SKM-1 treated with dmso at 0.1 percent for 144 hours (cell line): Measurements from ENCODE around the gene AP1S3.
A peak's percentile ranks its signal among the peaks of the same experiment; 100 is the strongest.
"Not testable (repeated sequence)": the region's sequence is repeated elsewhere in the genome, so short reads cannot be mapped to it uniquely, and the experiment has no call there.

Experiments
- DNase-seq: peaks from one replicate; lab custom pipeline; 2025; ENCODE audit not compliant: unreplicated experiment; lab: John Stamatoyannopoulos, UW

AP1S3 gene

GRCh38 chr2:223805008-223805407 lies 32.4 kb downstream of the AP1S3 start:
- no peak for DNase-seq

DNA sequence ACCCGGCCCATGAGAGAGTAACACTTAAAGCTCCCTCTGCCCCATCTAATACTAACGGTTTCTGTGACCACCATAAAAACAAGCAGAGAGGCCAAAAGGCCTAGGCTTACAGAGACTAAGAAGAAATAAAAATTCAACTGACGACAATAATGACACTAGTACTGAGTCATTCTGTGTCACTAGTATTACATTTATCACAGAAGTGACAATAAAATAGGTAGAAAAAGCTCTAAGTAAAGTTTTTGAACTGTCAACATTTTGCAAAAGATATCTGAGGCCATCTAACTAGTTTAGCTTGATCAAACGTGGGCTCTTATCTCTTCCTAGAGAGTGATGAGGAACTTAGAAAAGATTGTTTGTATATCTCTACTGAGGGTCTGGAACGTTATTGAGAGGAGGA lies 35.6 kb downstream of the AP1S3 start:
- DNase-seq = no peak

DNA sequence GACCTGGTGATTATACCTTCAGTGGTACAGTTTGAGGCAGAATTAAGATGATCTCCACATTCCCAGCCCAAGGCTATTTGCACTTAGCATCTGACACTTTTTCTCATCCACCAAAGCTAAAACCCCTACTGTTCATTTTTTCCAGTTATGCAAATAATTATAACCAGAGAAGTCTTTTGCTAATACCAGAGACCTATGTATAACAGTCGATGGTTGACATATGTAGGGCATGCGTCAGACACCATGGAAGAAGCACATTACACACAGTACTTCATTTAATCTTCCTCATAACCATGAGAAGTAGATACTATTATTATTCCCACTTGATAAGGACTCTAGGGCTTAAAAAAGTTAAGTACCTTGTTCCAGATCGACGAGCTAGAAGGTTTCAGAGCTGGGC lies 36.5 kb downstream of the AP1S3 start:
- no peak for DNase-seq

- peak; percentile 22 for DNase-seq
Observed at GRCh38 chr2:223797811-223798721, 39.3 kb downstream of the AP1S3 start.

GRCh38 chr2:223797037-223797436 lies 40.3 kb downstream of the AP1S3 start:
- DNase-seq = no peak

GRCh38 chr2:223789423-223789822 lies 48.0 kb downstream of the AP1S3 start:
- no peak for DNase-seq

GRCh38 chr2:223788826-223789225 lies 48.6 kb downstream of the AP1S3 start:
- no peak for DNase-seq

- DNase-seq = not testable (repeated sequence)
Observed at GRCh38 chr2:223788106-223788505, 49.3 kb downstream of the AP1S3 start.

- no peak for DNase-seq
Observed at GRCh38 chr2:223787358-223787757, 50.0 kb downstream of the AP1S3 start.

DNA sequence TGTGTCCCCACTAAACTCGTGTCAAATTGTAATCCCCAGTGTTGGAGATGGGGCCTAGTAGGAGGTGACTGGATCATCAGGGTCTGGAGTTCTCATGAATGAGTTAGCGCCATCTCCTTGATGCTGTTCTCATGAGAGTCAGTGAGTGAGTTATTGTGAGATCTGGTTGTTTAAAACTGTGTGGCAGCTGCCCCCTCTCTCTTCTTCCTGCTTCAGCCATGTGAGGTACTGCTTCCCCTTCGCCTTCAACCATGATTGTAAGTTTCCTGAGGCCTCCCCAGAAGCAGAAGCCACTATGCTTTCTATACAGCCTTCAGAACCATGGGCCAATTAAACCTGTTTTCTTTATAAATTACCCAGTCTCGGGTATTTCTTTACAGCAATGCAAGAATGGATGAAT lies 50.4 kb downstream of the AP1S3 start:
- no peak for DNase-seq

DNA sequence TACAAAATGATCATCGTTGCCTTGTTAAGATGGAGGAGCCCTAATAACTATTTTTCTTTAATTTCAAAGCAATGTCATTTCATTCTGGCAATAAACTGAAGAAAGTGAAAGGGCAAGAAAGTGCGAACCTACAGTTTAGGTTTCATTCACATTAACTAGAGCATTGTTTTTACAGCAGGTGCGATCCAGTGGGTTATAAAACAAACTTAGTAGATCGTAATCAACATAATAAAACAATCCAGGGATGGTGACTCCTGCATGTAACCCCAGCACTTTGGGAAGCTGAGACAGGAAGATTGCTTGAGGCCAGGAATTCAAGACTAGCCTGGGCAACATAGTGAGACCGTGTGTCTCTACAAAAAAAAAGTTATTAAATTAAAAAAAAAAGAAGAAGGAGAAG lies 51.1 kb downstream of the AP1S3 start:
- no peak for DNase-seq

DNA sequence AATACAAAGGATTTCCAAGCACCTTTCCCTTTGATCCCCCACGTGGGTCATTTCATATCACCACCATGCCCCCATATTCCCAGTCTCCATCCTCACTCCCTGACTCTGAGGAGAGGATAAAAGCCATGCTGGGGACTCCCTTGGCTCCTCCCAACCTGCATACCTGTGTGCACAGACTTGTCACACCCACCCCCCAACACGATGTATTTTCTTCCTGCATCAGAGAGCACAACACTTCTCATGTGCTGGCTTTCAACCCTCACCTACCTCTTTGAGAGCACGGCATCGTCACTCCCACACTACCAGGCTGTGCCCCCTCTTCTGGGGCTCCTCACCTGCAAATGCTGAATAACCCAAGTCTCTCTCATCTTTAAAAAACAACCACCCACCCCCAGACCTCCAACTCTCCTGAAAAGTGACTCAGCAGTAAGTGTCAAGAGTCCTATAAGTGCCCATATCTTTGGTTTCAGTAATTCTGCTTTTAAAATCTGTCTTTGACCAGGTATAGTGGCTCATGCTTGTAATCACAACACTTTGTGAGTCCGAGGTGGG lies 53.1 kb downstream of the AP1S3 start:
- no peak for DNase-seq

DNA sequence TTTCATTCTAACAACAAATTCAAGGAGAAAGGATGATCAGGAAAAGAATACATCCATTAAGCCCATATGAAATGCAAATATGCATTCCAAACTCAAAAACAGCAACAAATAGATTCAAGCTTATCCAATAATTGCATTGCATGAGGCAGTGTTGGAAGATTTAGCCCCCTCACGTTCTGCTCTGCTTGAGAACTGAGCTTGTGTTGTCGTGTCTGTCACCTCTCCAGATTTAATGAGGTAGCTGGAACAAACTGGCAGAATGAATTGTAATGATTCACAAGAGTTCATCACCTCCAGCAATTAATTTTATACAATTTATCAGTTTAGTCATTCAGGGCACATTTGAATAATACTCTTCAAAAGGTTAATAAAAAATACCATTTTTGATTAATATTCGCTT lies 54.8 kb downstream of the AP1S3 start:
- no peak for DNase-seq

- DNase-seq = no peak
Observed at GRCh38 chr2:223781560-223781959, 55.8 kb downstream of the AP1S3 start.

DNA sequence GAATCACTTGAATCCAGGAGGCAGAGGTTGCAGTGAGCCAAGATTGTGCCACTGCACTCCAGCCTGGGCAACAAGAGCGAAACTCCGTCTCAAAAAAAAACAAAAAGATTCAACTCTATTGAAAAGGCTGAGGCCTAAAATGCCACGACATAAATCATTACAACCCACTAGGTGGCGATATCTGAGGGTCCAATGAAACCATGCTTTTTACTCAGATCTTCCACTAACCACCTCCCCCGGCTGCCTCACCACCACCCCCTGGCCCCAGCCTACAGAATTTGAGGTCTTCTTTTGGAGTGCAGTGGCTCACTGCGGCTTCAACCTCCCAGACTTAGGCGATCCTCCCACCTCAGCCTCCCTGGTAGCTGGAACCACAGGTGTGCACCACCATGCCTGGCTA lies 57.5 kb downstream of the AP1S3 start:
- peak; percentile 47 for DNase-seq

- no peak for DNase-seq
Observed at GRCh38 chr2:223774193-223774592, 63.2 kb downstream of the AP1S3 start.

DNA sequence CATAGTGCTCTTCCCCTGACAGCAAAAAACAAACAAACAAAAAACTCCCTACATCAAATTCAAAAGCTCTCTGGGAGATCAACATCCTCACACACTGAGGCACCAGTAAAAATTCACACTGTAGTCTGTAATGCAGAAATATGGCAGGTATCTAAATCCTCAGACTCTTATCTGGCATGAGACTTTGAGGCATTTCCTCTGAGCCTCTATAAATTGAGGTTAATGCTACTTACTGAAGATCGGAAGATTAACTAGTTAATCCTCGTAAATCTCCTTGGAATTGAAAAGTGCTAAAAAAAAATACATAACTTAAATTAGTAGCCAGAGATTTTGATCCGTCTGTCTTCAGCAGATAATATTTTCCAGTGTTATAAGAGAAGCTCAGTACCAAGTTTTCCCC lies 65.0 kb downstream of the AP1S3 start:
- no peak for DNase-seq

GRCh38 chr2:223771475-223771874 lies 65.9 kb downstream of the AP1S3 start:
- DNase-seq = no peak

DNA sequence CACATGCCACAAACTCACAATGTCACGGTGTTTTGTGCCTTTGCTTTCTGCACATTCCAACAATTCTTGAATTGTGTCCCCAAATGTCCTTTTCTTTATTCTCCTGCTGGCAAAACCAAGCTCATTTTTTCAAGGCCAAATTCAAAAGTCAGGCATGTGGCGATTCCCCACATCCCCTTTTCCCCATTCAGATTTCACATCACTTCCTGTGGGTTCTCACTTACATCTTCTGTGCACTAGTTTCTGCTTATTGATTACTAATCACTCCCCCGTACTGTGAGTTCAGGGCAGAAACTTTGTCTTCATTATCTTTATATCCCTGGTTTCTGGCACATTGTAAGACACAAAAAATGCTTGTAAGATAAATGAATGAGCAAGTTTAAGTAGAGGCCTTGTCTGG lies 69.2 kb downstream of the AP1S3 start:
- peak; percentile 13 for DNase-seq

- no peak for DNase-seq
Observed at GRCh38 chr2:223767341-223767740, 70.0 kb downstream of the AP1S3 start.

DNA sequence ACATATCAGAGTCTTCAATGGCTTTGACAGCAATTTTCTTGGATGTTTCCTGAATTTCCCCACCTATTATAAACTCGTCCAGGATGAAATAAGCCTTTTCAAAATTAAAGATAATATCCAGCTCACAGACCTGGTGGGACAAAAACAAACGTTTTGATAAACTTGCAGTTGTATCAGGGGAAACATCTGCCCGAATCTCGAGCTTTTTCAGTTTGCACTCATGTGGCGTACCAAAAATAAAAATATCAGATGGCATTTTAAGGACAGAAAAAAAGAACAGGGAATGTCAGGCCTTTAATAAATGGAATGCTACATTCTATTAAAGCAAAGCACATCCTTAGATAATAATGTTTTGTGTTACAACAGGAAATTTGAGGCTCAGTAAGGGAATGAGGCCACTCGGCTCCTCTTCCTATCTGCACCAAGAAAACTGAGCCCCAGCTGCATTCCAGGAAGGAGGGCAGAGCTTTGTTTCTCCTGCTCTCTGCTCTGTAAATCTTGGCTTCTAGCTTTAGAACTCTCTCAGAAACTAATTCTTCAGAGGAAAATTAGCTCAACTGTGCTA lies 72.1 kb downstream of the AP1S3 start:
- DNase-seq = no peak

DNA sequence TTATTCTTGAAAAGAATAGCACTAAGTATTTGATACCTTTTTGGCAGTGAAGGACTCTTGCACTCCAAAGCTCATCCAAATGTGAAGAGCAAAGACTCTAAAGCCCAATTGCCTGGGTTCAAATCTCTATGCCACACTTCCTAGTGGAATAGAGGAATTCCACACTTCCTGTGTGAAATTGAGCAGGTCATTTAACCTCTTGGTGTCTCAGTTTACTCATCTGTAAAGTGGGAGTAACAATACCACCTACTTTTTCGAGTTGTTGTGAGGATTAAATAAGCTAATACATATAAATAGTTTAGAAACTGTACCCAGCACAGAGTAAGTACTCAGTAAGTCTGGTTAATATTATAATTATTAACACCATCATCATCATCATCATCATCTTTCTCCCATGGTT lies 72.6 kb downstream of the AP1S3 start:
- no peak for DNase-seq
